H9 (cell line): ENCODE data around the gene VWA3A. TPM values are rescaled to one million over a fixed set of nuclear protein-coding genes. Genes with fewer than 3 reads are reported as not detected.
A peak's percentile ranks its signal among the peaks of the same experiment; 100 is the strongest.

Experiments
- DNase-seq: peaks from one replicate; pipeline ENCODE4 v3.0.0-alpha.2; 2017
- H2AFZ ChIP-seq: one replicate; pipeline ENCODE4 v1.6.1; 2013; ENCODE audit warnings: mild to moderate bottlenecking, low read length, control low read depth, moderate library complexity
- H2AK5ac ChIP-seq: 2 replicates; pipeline ENCODE4 v1.6.1; 2013; ENCODE audit warnings: low read length, control low read depth, mixed read lengths; ENCODE audit not compliant: insufficient read length
- H2BK120ac ChIP-seq: one replicate; pipeline ENCODE4 v1.6.1; 2013; ENCODE audit warnings: low read depth, mild to moderate bottlenecking, low read length, control low read depth, inconsistent platforms; ENCODE audit not compliant: poor library complexity, severe bottlenecking
- H2BK12ac ChIP-seq: 2 replicates; pipeline ENCODE4 v1.6.1; 2013; ENCODE audit warnings: low read length, control low read depth, mixed read lengths, low read depth; ENCODE audit not compliant: insufficient read length
- H2BK15ac ChIP-seq: 2 replicates; pipeline ENCODE4 v1.6.1; 2013; ENCODE audit warnings: low read depth, low read length, control low read depth
- H2BK20ac ChIP-seq: one replicate; pipeline ENCODE4 v1.6.1; 2013; ENCODE audit warnings: low read depth, mild to moderate bottlenecking, low read length, control low read depth, inconsistent platforms; ENCODE audit not compliant: poor library complexity, severe bottlenecking
- H2BK5ac ChIP-seq: 2 replicates; pipeline ENCODE4 v1.6.1; 2013; ENCODE audit warnings: low read length, control low read depth, mixed read lengths; ENCODE audit not compliant: insufficient read length
- H3K14ac ChIP-seq: 2 replicates; pipeline ENCODE4 v1.6.1; 2013; ENCODE audit warnings: low read length, control low read depth; ENCODE audit not compliant: insufficient read depth
- H3K18ac ChIP-seq: 2 replicates; pipeline ENCODE4 v1.6.1; 2013; ENCODE audit warnings: low read depth, mild to moderate bottlenecking, mixed read lengths, low read length, control low read depth; ENCODE audit not compliant: insufficient read length
- H3K23ac ChIP-seq: 2 replicates; pipeline ENCODE4 v1.6.1; 2013; ENCODE audit warnings: low read length, control low read depth, mixed read lengths, low read depth; ENCODE audit not compliant: insufficient read length
- H3K23me2 ChIP-seq: 2 replicates; pipeline ENCODE4 v1.6.1; 2013; ENCODE audit warnings: low read depth, mild to moderate bottlenecking, mixed read lengths, low read length, control low read depth; ENCODE audit not compliant: insufficient read length, poor library complexity, severe bottlenecking
- H3K27ac ChIP-seq: 2 replicates; pipeline ENCODE4 v1.5.1; 2013; ENCODE audit warnings: low read length, control low read depth, mixed read lengths, low read depth; ENCODE audit not compliant: insufficient read length
- H3K27me3 ChIP-seq: 2 replicates; pipeline ENCODE4 v1.6.1; 2013; ENCODE audit warnings: low read length, control low read depth, inconsistent platforms; ENCODE audit not compliant: insufficient read depth
- H3K4ac ChIP-seq: 2 replicates; pipeline ENCODE4 v1.6.1; 2013; ENCODE audit warnings: low read depth, mild to moderate bottlenecking, control low read depth, inconsistent platforms, low read length, moderate library complexity
- H3K4me1 ChIP-seq: 2 replicates; pipeline ENCODE4 v1.6.1; 2013; ENCODE audit warnings: low read length, control low read depth, inconsistent platforms; ENCODE audit not compliant: insufficient read depth
- H3K4me2 ChIP-seq: 2 replicates; pipeline ENCODE4 v1.6.1; 2013; ENCODE audit warnings: low read length, control low read depth, mixed read lengths; ENCODE audit not compliant: insufficient read length, insufficient read depth
- H3K56ac ChIP-seq: 2 replicates; pipeline ENCODE4 v1.6.1; 2013; ENCODE audit warnings: low read depth, mild to moderate bottlenecking, mixed read lengths, low read length, control low read depth; ENCODE audit not compliant: insufficient read length
- H3K79me1 ChIP-seq: 2 replicates; pipeline ENCODE4 v1.6.1; 2013; ENCODE audit warnings: low read depth, mild to moderate bottlenecking, moderate library complexity, low read length, control low read depth, inconsistent platforms; ENCODE audit not compliant: insufficient read depth, poor library complexity, severe bottlenecking
- H3K79me2 ChIP-seq: 2 replicates; pipeline ENCODE4 v1.6.1; 2013; ENCODE audit warnings: low read length, control low read depth, inconsistent platforms; ENCODE audit not compliant: insufficient read depth
- H3K9ac ChIP-seq: 2 replicates; pipeline ENCODE4 v1.6.1; 2013; ENCODE audit warnings: low read length, control low read depth, mixed read lengths; ENCODE audit not compliant: insufficient read length; ENCODE audit errors: extremely low read depth
- H3K9me3 ChIP-seq: one replicate; pipeline ENCODE4 v1.6.1; 2013; ENCODE audit warnings: low read depth, low read length, inconsistent platforms; ENCODE audit not compliant: control insufficient read depth
- H3T11ph ChIP-seq: one replicate; pipeline ENCODE4 v1.6.1; 2013; ENCODE audit warnings: mild to moderate bottlenecking, low read length, control low read depth, inconsistent platforms
- H4K20me1 ChIP-seq: one replicate; pipeline ENCODE4 v1.6.1; 2013; ENCODE audit not compliant: control insufficient read depth, insufficient read length, insufficient read depth
- H4K5ac ChIP-seq: 2 replicates; pipeline ENCODE4 v1.6.1; 2013; ENCODE audit warnings: low read depth, mild to moderate bottlenecking, mixed read lengths, low read length, control low read depth; ENCODE audit not compliant: insufficient read length
- H4K8ac ChIP-seq: replicated peaks from 2 replicates; pipeline ENCODE4 v1.6.1; 2013; ENCODE audit warnings: low read length, control low read depth, mixed read lengths, low read depth; ENCODE audit not compliant: insufficient read length
- H4K91ac ChIP-seq: 2 replicates; pipeline ENCODE4 v1.6.1; 2013; ENCODE audit warnings: low read depth, mild to moderate bottlenecking, moderate library complexity, mixed read lengths, low read length, control low read depth; ENCODE audit not compliant: insufficient read length
- H3K27ac Mint-ChIP-seq, 3 experiments: 2 replicates in 2 of 3; 3 replicates in 1 of 3; pipeline ENCODE4 v1.8.0; 2020 to 2021; ENCODE audit warnings: mixed read lengths in 3 of 3, mild to moderate bottlenecking in 1 of 3, moderate library complexity in 1 of 3
- H3K27me3 Mint-ChIP-seq: 2 replicates; pipeline ENCODE4 v1.8.0; 2021; ENCODE audit warnings: low read depth, mild to moderate bottlenecking, moderate library complexity, mixed read lengths
- H3K36me3 Mint-ChIP-seq, 3 experiments: 2 replicates in 2 of 3; 3 replicates in 1 of 3; pipeline ENCODE4 v1.8.0; 2020 to 2021; ENCODE audit warnings: low read depth in 3 of 3, mixed read lengths in 3 of 3; ENCODE audit not compliant: insufficient read depth in 1 of 3
- H3K4me1 Mint-ChIP-seq, 2 experiments: 2 replicates each; pipeline ENCODE4 v1.8.0; 2020; ENCODE audit warnings: mixed read lengths in 2 of 2
- H3K4me3 Mint-ChIP-seq, 2 experiments: 2 replicates in 1 of 2; 3 replicates in 1 of 2; pipeline ENCODE4 v1.8.0; 2020 to 2021; ENCODE audit warnings: mild to moderate bottlenecking in 2 of 2, mixed read lengths in 2 of 2, moderate library complexity in 1 of 2
- H3K9me3 Mint-ChIP-seq, 2 experiments: 2 replicates in 1 of 2; 3 replicates in 1 of 2; pipeline ENCODE4 v1.8.0; 2020; ENCODE audit warnings: mild to moderate bottlenecking in 2 of 2, mixed read lengths in 2 of 2, moderate library complexity in 1 of 2
- WGBS: extraction: QIAGEN DNeasy Blood & Tissue Kit; methylation state at CpG from one replicate; pipeline ENCODE4 v1.1.7; 2013; ENCODE audit warnings: missing lambda C conversion rate, low lambda C conversion rate, mixed read lengths; ENCODE audit not compliant: insufficient read length; ENCODE audit errors: extremely low coverage; 5-methylcytosine and 5-hydroxymethylcytosine counted together
- total RNA-seq: library from RNA; stranded (reverse); gene quantifications from 2 replicates; pipeline ENCODE4 v1.2.1, GENCODE V29; 2021
- TF ChIP-seq, protein P1 (sequence below): fragments of 200-600 bp; sonication (generic); conservative IDR thresholded peaks from 3 replicates; pipeline ENCODE4 v1.8.0; 2021; ENCODE audit warnings: antibody characterized with exemption, mild to moderate bottlenecking

The VWA3A gene
- total RNA-seq, 1 experiment from 2014 or later: not detected

DNA sequence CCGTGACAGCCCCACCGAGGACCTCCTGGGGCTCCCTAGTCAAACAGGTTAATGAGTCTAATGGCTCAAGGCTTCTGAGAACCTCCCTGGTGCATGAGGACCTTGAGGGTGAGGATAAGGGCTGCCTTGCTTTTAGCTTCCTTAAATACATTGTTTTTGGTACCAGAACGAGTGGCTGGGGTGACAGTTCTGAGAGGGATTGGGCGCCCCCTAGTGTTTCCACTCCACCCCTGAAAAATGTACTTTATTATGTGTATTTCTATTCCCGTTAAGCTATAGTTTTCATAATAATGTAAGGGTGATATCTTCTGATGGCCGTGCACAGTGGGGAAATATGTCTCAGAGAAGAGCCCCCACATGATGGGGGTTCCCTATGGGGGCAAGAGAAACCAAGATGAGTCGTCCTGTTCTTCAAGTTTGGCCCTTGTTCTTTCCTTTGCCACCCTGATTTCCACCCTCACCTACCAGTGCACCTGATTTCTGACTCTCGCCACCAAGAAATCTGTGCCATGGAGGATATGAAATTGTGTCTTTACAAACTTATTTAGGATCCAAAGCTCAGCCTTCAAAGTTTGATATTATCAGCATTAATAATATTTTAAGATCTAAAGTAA lies 14.5 kb upstream of the VWA3A start:
- no peak overlapping the region for H2BK12ac ChIP-seq
- H2BK15ac ChIP-seq: no peak overlapping the region
- no peak overlapping the region for H3K14ac ChIP-seq
- H3K27me3 Mint-ChIP-seq: no peaks in the 10 kb centered on the region
- H3K56ac ChIP-seq: no peak overlapping the region
- no peaks in the 10 kb centered on the region for H3K27me3 ChIP-seq
- no peaks in the 10 kb centered on the region for H3K79me2 ChIP-seq
- H4K8ac ChIP-seq: no peak overlapping the region
- H4K5ac ChIP-seq: no peak overlapping the region
- H3K36me3 Mint-ChIP-seq: no peaks in the 10 kb centered on the region; a peak in 1 of 7 replicates
- no peak overlapping the region for H2BK5ac ChIP-seq
- H3K9ac ChIP-seq: no peak overlapping the region
- H4K20me1 ChIP-seq: no peaks in the 10 kb centered on the region
- TF ChIP-seq, protein P1, sequence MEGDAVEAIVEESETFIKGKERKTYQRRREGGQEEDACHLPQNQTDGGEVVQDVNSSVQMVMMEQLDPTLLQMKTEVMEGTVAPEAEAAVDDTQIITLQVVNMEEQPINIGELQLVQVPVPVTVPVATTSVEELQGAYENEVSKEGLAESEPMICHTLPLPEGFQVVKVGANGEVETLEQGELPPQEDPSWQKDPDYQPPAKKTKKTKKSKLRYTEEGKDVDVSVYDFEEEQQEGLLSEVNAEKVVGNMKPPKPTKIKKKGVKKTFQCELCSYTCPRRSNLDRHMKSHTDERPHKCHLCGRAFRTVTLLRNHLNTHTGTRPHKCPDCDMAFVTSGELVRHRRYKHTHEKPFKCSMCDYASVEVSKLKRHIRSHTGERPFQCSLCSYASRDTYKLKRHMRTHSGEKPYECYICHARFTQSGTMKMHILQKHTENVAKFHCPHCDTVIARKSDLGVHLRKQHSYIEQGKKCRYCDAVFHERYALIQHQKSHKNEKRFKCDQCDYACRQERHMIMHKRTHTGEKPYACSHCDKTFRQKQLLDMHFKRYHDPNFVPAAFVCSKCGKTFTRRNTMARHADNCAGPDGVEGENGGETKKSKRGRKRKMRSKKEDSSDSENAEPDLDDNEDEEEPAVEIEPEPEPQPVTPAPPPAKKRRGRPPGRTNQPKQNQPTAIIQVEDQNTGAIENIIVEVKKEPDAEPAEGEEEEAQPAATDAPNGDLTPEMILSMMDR: peak; percentile 93
- H3K79me1 ChIP-seq: no peaks in the 10 kb centered on the region
- H4K91ac ChIP-seq: no peak overlapping the region
- no peak overlapping the region for H3K4me3 Mint-ChIP-seq
- no peak overlapping the region for H2AFZ ChIP-seq
- no peak overlapping the region for H3K18ac ChIP-seq
- peak; percentile 62 for DNase-seq
- H3K23me2 ChIP-seq: no peaks in the 10 kb centered on the region
- WGBS: no CpG with 5 or more reads among the region's 8 CpGs
- no peak overlapping the region for H3K27ac Mint-ChIP-seq
- no peak overlapping the region for H3K23ac ChIP-seq
- no peak overlapping the region for H3K27ac ChIP-seq
- no peaks in the 10 kb centered on the region for H3K4me1 ChIP-seq
- no peak overlapping the region for H3T11ph ChIP-seq
- H3K4me2 ChIP-seq: no peak overlapping the region
- H3K9me3 ChIP-seq: no peaks in the 10 kb centered on the region
- no peak overlapping the region for H3K4ac ChIP-seq
- H2BK20ac ChIP-seq: no peak overlapping the region
- H2BK120ac ChIP-seq: no peak overlapping the region
- H3K4me1 Mint-ChIP-seq: 0 out of 4 replicates have a peak, but pooled peaks cover 0 to 2% of the 10 kb centered on the region in 2 experiments
- no peaks in the 10 kb centered on the region for H3K9me3 Mint-ChIP-seq
- no peak overlapping the region for H2AK5ac ChIP-seq
